Measurements from ENCODE around the gene FGF14.

GRCh38 chr13:102261809-102262208, 140.0 kb downstream of the FGF14 start:
- no peak for TF ChIP-seq CTCF (IDR thresholded peaks at IDR 0.05)
- no peak for TF ChIP-seq POLR2AphosphoS5 (IDR thresholded peaks at IDR 0.05)
